ENCODE results near the gene TWF2.

The TWF2 gene

GRCh38 chr3:52213901-52214300 is 25.1 kb downstream of the TWF2 start:
- no peak for TF ChIP-seq CTCF (IDR thresholded peaks at IDR 0.05; ENCODE audit: low read depth, low read length)
- TF ChIP-seq MYC (IDR thresholded peaks at IDR 0.05; ENCODE audit: low read depth, low read length) = no peak
- TF ChIP-seq, protein P1, sequence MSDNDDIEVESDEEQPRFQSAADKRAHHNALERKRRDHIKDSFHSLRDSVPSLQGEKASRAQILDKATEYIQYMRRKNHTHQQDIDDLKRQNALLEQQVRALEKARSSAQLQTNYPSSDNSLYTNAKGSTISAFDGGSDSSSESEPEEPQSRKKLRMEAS (IDR thresholded peaks at IDR 0.05; ENCODE audit: low read depth, low read length) = no peak
- no peak for TF ChIP-seq POLR2A (IDR thresholded peaks at IDR 0.05; ENCODE audit: extremely low read depth, insufficient read length)
- no peak for DNase-seq (ENCODE audit: low read depth)
- H3K4me3 ChIP-seq (ENCODE audit: low read depth, low read length) = no peak overlapping the region

- TF ChIP-seq, protein P1 (IDR thresholded peaks at IDR 0.05; ENCODE audit: low read depth, low read length) = no peak
- no peak for TF ChIP-seq CTCF (IDR thresholded peaks at IDR 0.05; ENCODE audit: low read depth, low read length)
- TF ChIP-seq POLR2A (IDR thresholded peaks at IDR 0.05; ENCODE audit: extremely low read depth, insufficient read length) = no peak
- TF ChIP-seq MYC (IDR thresholded peaks at IDR 0.05; ENCODE audit: low read depth, low read length) = no peak
- H3K4me3 ChIP-seq (ENCODE audit: low read depth, low read length) = no peak overlapping the region
- DNase-seq (ENCODE audit: low read depth) = no peak
These were observed 26.0 kb downstream of the TWF2 start for GRCh38 chr3:52213005-52213404.

DNA sequence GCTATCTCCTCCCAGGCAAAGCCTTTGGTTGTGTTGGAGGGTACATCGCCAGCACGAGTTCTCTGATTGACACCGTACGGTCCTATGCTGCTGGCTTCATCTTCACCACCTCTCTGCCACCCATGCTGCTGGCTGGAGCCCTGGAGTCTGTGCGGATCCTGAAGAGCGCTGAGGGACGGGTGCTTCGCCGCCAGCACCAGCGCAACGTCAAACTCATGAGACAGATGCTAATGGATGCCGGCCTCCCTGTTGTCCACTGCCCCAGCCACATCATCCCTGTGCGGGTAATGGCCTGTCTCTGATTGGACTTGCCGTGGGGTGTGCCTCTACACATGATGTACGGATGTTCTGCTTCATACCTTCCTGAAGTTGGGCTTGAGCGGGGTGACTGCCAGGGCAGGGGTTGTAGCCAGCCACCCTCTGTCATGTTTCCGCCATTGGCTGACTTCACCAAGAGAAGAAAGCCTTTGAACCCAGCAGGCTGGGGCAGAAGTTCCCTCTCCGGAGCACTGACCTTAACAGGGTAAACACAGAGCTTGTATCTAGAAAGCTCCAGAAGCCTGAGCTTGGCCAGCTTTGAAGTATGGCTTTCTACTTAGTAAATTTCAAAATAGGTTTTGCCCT is 27.6 kb downstream of the TWF2 start:
- no peak overlapping the region for H3K4me3 ChIP-seq (ENCODE audit: low read depth, low read length)
- TF ChIP-seq, protein P1 (IDR thresholded peaks at IDR 0.05; ENCODE audit: low read depth, low read length) = no peak
- TF ChIP-seq MYC (IDR thresholded peaks at IDR 0.05; ENCODE audit: low read depth, low read length) (no peak), CTCF (IDR thresholded peaks at IDR 0.05; ENCODE audit: low read depth, low read length) (no peak), POLR2A (IDR thresholded peaks at IDR 0.05; ENCODE audit: extremely low read depth, insufficient read length) (no peak)
- DNase-seq (ENCODE audit: low read depth) = no peak

- no peak overlapping the region for H3K4me3 ChIP-seq (ENCODE audit: low read depth, low read length)
- TF ChIP-seq POLR2A (IDR thresholded peaks at IDR 0.05; ENCODE audit: extremely low read depth, insufficient read length) (no peak), MYC (IDR thresholded peaks at IDR 0.05; ENCODE audit: low read depth, low read length) (no peak), CTCF (IDR thresholded peaks at IDR 0.05; ENCODE audit: low read depth, low read length) (no peak)
- TF ChIP-seq, protein P1 (IDR thresholded peaks at IDR 0.05; ENCODE audit: low read depth, low read length) = no peak
- peak; percentile 94 for DNase-seq (ENCODE audit: low read depth)
These were observed 28.4 kb downstream of the TWF2 start for GRCh38 chr3:52210550-52211046.

DNA sequence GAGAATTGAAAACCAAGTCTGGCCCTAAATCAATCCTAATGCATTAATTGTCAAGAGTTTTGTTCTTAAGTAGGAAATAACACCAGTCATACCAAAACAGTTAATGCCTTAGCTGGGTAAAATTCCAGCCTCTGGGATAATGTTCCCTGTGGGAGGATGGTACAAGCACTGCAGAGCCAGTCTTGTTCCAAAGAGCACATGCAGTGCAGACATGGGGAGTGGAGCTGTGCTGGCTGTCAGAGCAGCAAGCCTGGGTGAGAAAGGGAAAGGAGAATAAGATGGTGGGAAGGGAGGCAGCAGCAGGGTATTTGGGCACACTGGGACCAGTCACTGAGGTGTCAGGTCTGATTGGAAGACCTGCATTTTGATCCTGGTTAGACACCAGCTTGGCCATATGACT is 28.9 kb downstream of the TWF2 start:
- H3K4me3 ChIP-seq (ENCODE audit: low read depth, low read length) = no peak overlapping the region
- TF ChIP-seq MYC (IDR thresholded peaks at IDR 0.05; ENCODE audit: low read depth, low read length) = no peak
- TF ChIP-seq, protein P1 (IDR thresholded peaks at IDR 0.05; ENCODE audit: low read depth, low read length) = no peak

GRCh38 chr3:52208556-52208955 is 30.4 kb downstream of the TWF2 start:
- no peak for TF ChIP-seq MYC (IDR thresholded peaks at IDR 0.05; ENCODE audit: low read depth, low read length)
- TF ChIP-seq CTCF (IDR thresholded peaks at IDR 0.05; ENCODE audit: low read depth, low read length) = no peak
- no peak for TF ChIP-seq POLR2A (IDR thresholded peaks at IDR 0.05; ENCODE audit: extremely low read depth, insufficient read length)
- DNase-seq (ENCODE audit: low read depth) = no peak
- no peak overlapping the region for H3K4me3 ChIP-seq (ENCODE audit: low read depth, low read length)

More for the DNA sequence above, 28.9 kb downstream of the TWF2 start:
- no peak for DNase-seq (ENCODE audit: low read depth)

Measured in NB4 (cell line).